Neural progenitor cell (in vitro differentiated cells): ENCODE data around the gene SH3BP5L. TPM values are rescaled to one million over a fixed set of nuclear protein-coding genes. Genes with fewer than 3 reads are reported as not detected.
A peak's percentile ranks its signal among the peaks of the same experiment; 100 is the strongest.

Source experiments
- DNase-seq: peaks from one replicate; pipeline ENCODE4 v3.0.0-alpha.2; 2016; ENCODE audit warnings: low spot score
- H2AFZ ChIP-seq: fragments of 200-600 bp; sonication (generic); replicated peaks from 2 replicates; pipeline ENCODE4 v1.6.1; 2016; ENCODE audit warnings: antibody characterized with exemption
- H3F3A ChIP-seq: fragments of 200-600 bp; sonication (generic); 2 replicates; pipeline ENCODE4 v1.6.1; 2016; ENCODE audit warnings: antibody characterized with exemption, low read depth
- H3K27ac ChIP-seq: fragments of 200-600 bp; sonication (generic); 2 replicates; pipeline ENCODE4 v1.5.1; 2016; ENCODE audit warnings: mild to moderate bottlenecking
- H3K27me3 ChIP-seq: fragments of 200-600 bp; sonication (generic); 2 replicates; pipeline ENCODE4 v1.6.1; 2016; ENCODE audit warnings: mild to moderate bottlenecking, moderate library complexity
- H3K36me3 ChIP-seq: fragments of 200-600 bp; sonication (generic); 2 replicates; pipeline ENCODE4 v1.5.1; 2016
- H3K4me1 ChIP-seq: fragments of 200-600 bp; sonication (generic); 2 replicates; pipeline ENCODE4 v1.6.1; 2016; ENCODE audit warnings: mixed run types
- H3K4me2 ChIP-seq: fragments of 200-600 bp; sonication (generic); 2 replicates; pipeline ENCODE4 v1.6.1; 2016
- H3K4me3 ChIP-seq: fragments of 200-600 bp; sonication (generic); 2 replicates; pipeline ENCODE4 v1.5.1; 2016
- H3K79me2 ChIP-seq: fragments of 200-600 bp; sonication (generic); 2 replicates; pipeline ENCODE4 v1.6.1; 2016; ENCODE audit warnings: low read depth
- H3K9ac ChIP-seq: fragments of 200-600 bp; sonication (generic); 2 replicates; pipeline ENCODE4 v1.6.1; 2016
- H3K9me3 ChIP-seq: fragments of 200-600 bp; sonication (generic); 2 replicates; pipeline ENCODE4 v1.5.1; 2016; ENCODE audit warnings: low read depth
- H4K20me1 ChIP-seq: fragments of 200-600 bp; sonication (generic); 2 replicates; pipeline ENCODE4 v1.6.1; 2016; ENCODE audit warnings: low read depth
- H3K27ac Mint-ChIP-seq: 3 replicates; pipeline ENCODE4 v1.8.0; 2021; ENCODE audit warnings: mixed read lengths
- H3K27me3 Mint-ChIP-seq: 2 replicates; pipeline ENCODE4 v1.8.0; 2022; ENCODE audit warnings: low read depth, mild to moderate bottlenecking, inconsistent platforms, moderate library complexity, mixed read lengths; ENCODE audit not compliant: insufficient read depth
- H3K36me3 Mint-ChIP-seq: 3 replicates; pipeline ENCODE4 v1.8.0; 2021; ENCODE audit warnings: mixed read lengths
- H3K4me1 Mint-ChIP-seq: 3 replicates; pipeline ENCODE4 v1.8.0; 2021; ENCODE audit warnings: mixed read lengths
- H3K4me3 Mint-ChIP-seq: 3 replicates; pipeline ENCODE4 v1.8.0; 2021; ENCODE audit warnings: mild to moderate bottlenecking, moderate library complexity, mixed read lengths
- H3K9me3 Mint-ChIP-seq: 3 replicates; pipeline ENCODE4 v1.8.0; 2020; ENCODE audit warnings: mixed read lengths
- EZH2 ChIP-seq: fragments of 200-600 bp; sonication (generic); IDR thresholded peaks from 2 replicates; pipeline ENCODE4 v1.6.1; 2017; ENCODE audit warnings: antibody characterized with exemption, mild to moderate bottlenecking, moderate library complexity
- EZH2phosphoT487 ChIP-seq: fragments of 200-600 bp; sonication (generic); IDR thresholded peaks from 2 replicates; pipeline ENCODE4 v1.6.1; 2017; ENCODE audit warnings: antibody characterized with exemption
- total RNA-seq: library from RNA; depleted of rRNA; stranded (reverse); fragments of >200 nt; gene quantifications from 2 replicates; pipeline ENCODE4 v1.2.3, GENCODE V29; 2015; ENCODE audit warnings: low replicate concordance
- TF ChIP-seq, protein P1 (sequence below): fragments of 200-600 bp; sonication (generic); IDR thresholded peaks from 2 replicates; pipeline ENCODE4 v1.5.1; 2017; ENCODE audit warnings: antibody characterized with exemption, mild to moderate bottlenecking

SH3BP5L gene
- total RNA-seq, 1 donor from 2014 or later = 9.6 TPM

DNA sequence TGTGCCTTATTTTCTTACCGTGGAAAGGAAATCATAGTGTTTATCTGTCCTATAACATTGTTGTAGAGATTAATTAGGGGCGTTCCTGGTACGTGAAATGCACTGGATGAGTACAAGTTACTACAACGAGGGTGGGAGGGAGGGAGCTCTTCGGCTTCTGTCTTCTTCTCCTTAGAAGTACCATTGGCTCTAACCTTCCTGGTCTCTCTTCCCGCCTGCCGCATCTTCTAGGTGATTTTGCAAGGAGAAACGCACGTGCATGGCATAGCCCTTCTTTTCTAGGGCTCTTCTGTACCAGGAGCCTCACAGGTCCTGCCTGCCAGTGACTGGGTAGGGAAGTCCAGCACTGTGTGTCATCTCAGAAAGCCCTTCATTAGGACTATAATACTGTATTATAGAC lies 16.8 kb downstream of the SH3BP5L start:
- Histone ChIP-seq H3K9me3 (no peaks in the 10 kb centered on the region), H3K79me2 (no peaks in the 10 kb centered on the region), H3F3A (no peaks in the 10 kb centered on the region), H4K20me1 (no peaks in the 10 kb centered on the region), H3K27ac (no peak overlapping the region), H3K4me3 (no peak overlapping the region), H3K9ac (no peak overlapping the region), H3K36me3 (no peaks in the 10 kb centered on the region), H3K4me2 (no peak overlapping the region), H3K27me3 (no peaks in the 10 kb centered on the region), H2AFZ (no peak overlapping the region), H3K4me1 (no peaks in the 10 kb centered on the region)
- H3K4me1 Mint-ChIP-seq = no peaks in the 10 kb centered on the region
- H3K27ac Mint-ChIP-seq = no peak overlapping the region
- H3K36me3 Mint-ChIP-seq = peaks cover 2% of the 10 kb centered on the region
- peaks cover 2% of the 10 kb centered on the region for H3K27me3 Mint-ChIP-seq
- no peak for DNase-seq
- H3K4me3 Mint-ChIP-seq = no peak overlapping the region
- TF ChIP-seq EZH2 (no peak), EZH2phosphoT487 (no peak)
- TF ChIP-seq, protein P1, sequence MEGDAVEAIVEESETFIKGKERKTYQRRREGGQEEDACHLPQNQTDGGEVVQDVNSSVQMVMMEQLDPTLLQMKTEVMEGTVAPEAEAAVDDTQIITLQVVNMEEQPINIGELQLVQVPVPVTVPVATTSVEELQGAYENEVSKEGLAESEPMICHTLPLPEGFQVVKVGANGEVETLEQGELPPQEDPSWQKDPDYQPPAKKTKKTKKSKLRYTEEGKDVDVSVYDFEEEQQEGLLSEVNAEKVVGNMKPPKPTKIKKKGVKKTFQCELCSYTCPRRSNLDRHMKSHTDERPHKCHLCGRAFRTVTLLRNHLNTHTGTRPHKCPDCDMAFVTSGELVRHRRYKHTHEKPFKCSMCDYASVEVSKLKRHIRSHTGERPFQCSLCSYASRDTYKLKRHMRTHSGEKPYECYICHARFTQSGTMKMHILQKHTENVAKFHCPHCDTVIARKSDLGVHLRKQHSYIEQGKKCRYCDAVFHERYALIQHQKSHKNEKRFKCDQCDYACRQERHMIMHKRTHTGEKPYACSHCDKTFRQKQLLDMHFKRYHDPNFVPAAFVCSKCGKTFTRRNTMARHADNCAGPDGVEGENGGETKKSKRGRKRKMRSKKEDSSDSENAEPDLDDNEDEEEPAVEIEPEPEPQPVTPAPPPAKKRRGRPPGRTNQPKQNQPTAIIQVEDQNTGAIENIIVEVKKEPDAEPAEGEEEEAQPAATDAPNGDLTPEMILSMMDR = no peak
- no peaks in the 10 kb centered on the region for H3K9me3 Mint-ChIP-seq

DNA sequence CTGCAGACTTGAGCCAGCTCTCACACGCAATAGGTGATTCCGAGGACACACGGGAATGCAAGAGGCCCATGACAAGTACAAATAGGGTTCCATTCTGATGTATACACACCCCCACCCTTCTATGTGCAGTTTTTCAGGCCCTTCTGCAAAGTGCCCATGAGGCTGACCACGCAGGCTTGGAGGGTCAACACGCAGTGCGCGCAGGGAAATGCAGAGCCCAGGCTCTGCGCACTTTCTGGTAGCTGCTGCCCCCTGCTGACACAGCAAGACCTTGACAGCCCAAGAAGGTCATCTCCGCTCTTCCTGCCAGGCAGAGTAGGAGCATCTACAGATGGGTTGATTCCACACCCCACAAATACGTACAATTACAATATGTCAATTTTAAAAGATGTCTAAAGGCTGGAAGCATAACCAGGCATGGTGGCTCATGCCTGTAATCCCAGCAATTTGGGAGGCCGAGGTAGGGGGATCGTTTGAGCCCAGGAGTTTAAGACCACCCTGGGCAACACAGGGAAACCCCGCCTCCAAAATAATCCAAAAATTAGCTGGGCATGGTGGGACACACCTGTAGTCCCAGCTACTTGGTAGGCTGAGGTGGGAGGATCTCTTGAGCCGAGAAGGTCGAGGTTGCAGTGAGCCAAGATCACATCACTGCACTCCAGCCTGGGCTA lies 18.5 kb downstream of the SH3BP5L start:
- Histone ChIP-seq H3K27me3 (no peaks in the 10 kb centered on the region), H3K4me2 (no peak overlapping the region), H3F3A (no peaks in the 10 kb centered on the region), H3K9me3 (no peaks in the 10 kb centered on the region), H3K4me3 (no peak overlapping the region), H3K9ac (no peak overlapping the region), H4K20me1 (no peaks in the 10 kb centered on the region), H2AFZ (no peak overlapping the region), H3K36me3 (no peaks in the 10 kb centered on the region), H3K4me1 (no peaks in the 10 kb centered on the region), H3K27ac (no peak overlapping the region), H3K79me2 (no peaks in the 10 kb centered on the region)
- TF ChIP-seq EZH2 = no peak
- TF ChIP-seq EZH2phosphoT487 = no peak
- TF ChIP-seq, protein P1 = peak; percentile 80
- Mint-ChIP-seq H3K36me3 (peaks cover 2% of the 10 kb centered on the region), H3K27ac (peak overlapping the region; percentile 17), H3K4me3 (no peak overlapping the region), H3K4me1 (no peaks in the 10 kb centered on the region), H3K27me3 (peaks cover 6% of the 10 kb centered on the region), H3K9me3 (peaks cover 2% of the 10 kb centered on the region)
- peak; percentile 72 for DNase-seq

DNA sequence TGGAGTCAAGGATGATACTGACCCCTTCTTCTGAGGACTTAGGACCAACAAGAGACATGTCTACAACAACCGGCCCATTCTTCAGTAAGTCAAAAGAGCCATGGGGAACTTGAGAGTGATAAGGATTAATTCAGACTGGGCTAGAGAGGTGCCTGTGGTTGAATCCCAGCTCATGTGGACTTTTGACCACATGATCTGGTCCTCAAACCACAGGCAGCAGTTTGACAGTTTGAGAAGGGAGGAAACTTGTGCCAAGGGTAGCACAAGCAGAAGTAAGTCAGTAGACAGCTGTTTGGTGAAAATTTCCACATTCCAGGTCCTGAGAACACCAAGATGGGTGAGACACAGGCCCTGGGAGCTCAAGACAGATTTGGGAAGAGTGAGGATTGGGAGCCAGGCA lies 19.8 kb downstream of the SH3BP5L start:
- no peak overlapping the region for H2AFZ ChIP-seq
- no peaks in the 10 kb centered on the region for H3K4me1 Mint-ChIP-seq
- DNase-seq = no peak
- no peaks in the 10 kb centered on the region for H3K79me2 ChIP-seq
- no peaks in the 10 kb centered on the region for H3F3A ChIP-seq
- no peaks in the 10 kb centered on the region for H4K20me1 ChIP-seq
- H3K36me3 Mint-ChIP-seq = no peaks in the 10 kb centered on the region
- peaks cover 2% of the 10 kb centered on the region for H3K9me3 Mint-ChIP-seq
- H3K4me3 ChIP-seq = no peak overlapping the region
- no peak overlapping the region for H3K9ac ChIP-seq
- peaks cover 4% of the 10 kb centered on the region for H3K27me3 Mint-ChIP-seq
- peaks cover 4% of the 10 kb centered on the region for H3K9me3 ChIP-seq
- no peak overlapping the region for H3K27ac ChIP-seq
- no peaks in the 10 kb centered on the region for H3K27me3 ChIP-seq
- H3K4me2 ChIP-seq = no peak overlapping the region
- no peak overlapping the region for H3K27ac Mint-ChIP-seq
- no peak for TF ChIP-seq EZH2
- TF ChIP-seq, protein P1 = no peak
- TF ChIP-seq EZH2phosphoT487 = no peak
- H3K4me1 ChIP-seq = no peaks in the 10 kb centered on the region
- no peak overlapping the region for H3K4me3 Mint-ChIP-seq
- H3K36me3 ChIP-seq = no peaks in the 10 kb centered on the region
